GM19372 (cell line): ENCODE measurements around the gene MLST8.

Experiments
- ATAC-seq: cut with Tn5 transposase; IDR thresholded peaks from one replicate; pipeline ENCODE4 v1.9.1; 2021; ENCODE audit warnings: mild to moderate bottlenecking, low read depth, moderate library complexity; ENCODE audit not compliant: unreplicated experiment

The MLST8 gene

DNA sequence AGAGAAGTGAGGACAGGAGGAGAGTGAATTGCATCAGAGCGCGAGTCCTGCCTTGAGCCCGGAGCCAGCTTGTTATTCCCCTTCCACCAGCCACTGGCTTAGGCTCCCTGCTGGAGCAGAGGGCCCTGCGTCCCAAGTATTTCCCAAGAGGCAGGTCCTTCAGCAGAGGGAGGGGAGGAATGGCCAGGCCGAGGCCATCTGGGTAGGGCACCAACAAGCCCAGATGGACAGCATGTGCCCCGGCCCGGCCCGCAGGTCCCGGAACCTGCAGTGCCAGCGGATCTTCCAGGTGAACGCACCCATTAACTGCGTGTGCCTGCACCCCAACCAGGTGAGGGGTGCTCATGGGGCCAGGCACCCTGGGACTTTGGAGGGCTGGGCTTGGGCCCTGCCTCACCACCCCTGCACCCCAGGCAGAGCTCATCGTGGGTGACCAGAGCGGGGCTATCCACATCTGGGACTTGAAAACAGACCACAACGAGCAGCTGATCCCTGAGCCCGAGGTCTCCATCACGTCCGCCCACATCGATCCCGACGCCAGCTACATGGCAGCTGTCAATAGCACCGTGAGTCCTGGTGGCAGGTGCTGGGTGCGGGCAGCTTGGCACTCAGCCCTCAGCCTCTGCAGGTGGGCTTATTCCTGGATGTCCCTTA is 1.7 kb downstream of the MLST8 start:
- ATAC-seq, result no peak

GRCh38 chr16:2207872-2208271 is 2.6 kb downstream of the MLST8 start:
- ATAC-seq, result no peak

GRCh38 chr16:2208308-2208707 is 3.1 kb downstream of the MLST8 start:
- no peak for ATAC-seq

GRCh38 chr16:2208772-2209171 is 3.5 kb downstream of the MLST8 start:
- no peak for ATAC-seq

DNA sequence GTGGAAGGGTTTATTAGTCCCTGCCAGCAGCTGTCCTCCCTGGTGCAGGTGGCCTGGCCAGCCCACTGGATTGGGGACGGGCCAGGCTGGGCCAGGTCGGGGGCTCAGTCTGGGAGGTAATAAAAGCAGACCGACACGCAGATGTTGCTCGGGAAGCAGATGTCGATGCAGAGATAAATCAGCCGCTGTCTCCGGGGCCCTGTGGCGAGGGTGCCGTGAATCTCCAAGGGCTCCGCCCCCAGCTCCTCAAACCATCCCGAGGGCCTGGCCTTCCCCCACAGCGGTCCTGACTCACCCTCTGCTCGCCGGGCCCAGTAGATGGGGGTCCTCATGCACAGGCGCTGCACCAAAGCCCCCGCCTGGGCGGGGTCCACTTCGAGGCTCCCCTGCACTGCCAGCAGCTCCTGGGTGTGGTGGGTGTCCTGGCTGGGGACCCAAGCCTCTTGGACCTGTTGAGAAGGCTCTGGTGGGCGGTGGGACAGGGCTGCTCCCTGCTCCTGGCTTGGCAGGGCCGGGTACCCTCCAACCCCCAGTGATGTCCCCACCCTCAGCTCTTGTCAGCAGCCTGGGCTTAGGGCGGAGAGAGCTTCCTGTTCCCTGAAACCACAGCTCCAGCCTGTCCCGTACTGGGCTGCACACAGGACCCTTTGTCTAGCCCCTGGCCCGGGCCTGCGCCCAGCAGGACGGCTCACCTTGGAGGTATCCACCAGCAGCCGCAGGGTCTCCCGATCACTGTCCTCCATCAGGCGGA is 4.2 kb downstream of the MLST8 start:
- no peak for ATAC-seq

DNA sequence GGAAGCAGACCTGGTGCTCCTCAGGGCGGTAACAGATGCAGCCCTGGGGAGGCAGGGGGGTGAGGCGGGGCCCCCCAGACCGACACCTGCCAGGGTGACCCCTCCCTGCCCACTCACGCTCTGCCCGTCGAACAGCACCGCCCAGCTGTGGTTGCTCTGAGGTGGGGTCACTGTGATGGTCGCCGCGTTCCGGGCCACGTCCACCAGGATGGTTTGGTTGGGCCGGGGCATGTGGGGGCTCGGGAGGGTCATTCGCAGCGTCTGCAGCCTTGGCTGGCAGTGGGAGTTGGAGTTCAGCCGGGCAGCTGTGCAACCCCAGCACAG is 4.7 kb downstream of the MLST8 start:
- no peak for ATAC-seq

GRCh38 chr16:2210386-2211365 is 5.4 kb downstream of the MLST8 start, which contains the start of gene BRICD5:
Gene BRICD5 (minus strand): TSS chr16:2210863. CDS start chr16:2210833, 30 bp downstream.
- no peak for ATAC-seq

GRCh38 chr16:2211923-2212347 is 6.7 kb downstream of the MLST8 start:
- ATAC-seq, result no peak

- no peak for ATAC-seq
Measured at GRCh38 chr16:2212362-2213324, 7.4 kb downstream of the MLST8 start.

- ATAC-seq, result no peak
Measured at GRCh38 chr16:2213817-2214718, 8.8 kb downstream of the MLST8 start.

GRCh38 chr16:2214719-2214968 is 9.4 kb downstream of the MLST8 start, which contains the start of gene PGP:
Gene PGP (minus strand): TSS chr16:2214840. CDS start chr16:2214777, 63 bp downstream.
- peak; percentile 87 for ATAC-seq

DNA sequence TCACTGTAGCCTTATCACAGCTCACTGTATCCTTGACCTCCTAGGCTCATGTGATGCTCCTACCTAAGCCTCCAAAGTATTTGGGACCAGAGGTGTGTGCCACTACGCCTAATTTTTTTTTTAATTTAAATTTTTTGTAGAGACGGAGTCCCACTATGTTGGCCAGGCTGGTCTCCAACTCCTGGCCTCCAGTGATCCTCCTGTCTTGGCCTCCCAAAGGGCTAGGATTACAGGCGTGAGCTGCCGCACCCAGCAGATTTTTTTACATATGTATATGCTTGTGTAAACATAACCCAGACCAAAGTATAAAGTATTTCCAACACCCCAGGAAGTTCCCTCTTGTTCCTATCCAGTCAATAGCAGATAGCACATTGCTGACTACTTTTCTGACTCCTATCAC is 11.1 kb downstream of the MLST8 start:
- no peak for ATAC-seq

GRCh38 chr16:2223221-2223941 is 18.1 kb downstream of the MLST8 start, which contains the start of gene E4F1:
Gene E4F1 (plus strand): TSS chr16:2223591. CDS start chr16:2223614, 23 bp downstream.
- peak; percentile 94 for ATAC-seq

GRCh38 chr16:2223942-2224486 is 18.8 kb downstream of the MLST8 start:
- peak; percentile 16 for ATAC-seq

- ATAC-seq, result no peak
Measured at GRCh38 chr16:2226245-2226793, 21.1 kb downstream of the MLST8 start.

GRCh38 chr16:2226918-2227317 is 21.7 kb downstream of the MLST8 start:
- no peak for ATAC-seq

- ATAC-seq, result no peak
Measured at GRCh38 chr16:2228161-2228824, 23.0 kb downstream of the MLST8 start.
